GM18868 (cell line): ENCODE results near the gene DNAJB13.
A peak's percentile ranks its signal among the peaks of the same experiment; 100 is the strongest.
"Not testable (repeated sequence)": the region's sequence is repeated elsewhere in the genome, so short reads cannot be mapped to it uniquely, and the experiment has no call there.

Experiments
- ATAC-seq: cut with Tn5 transposase; IDR thresholded peaks from one replicate; pipeline ENCODE4 v1.9.1; 2021; ENCODE audit warnings: mild to moderate bottlenecking, moderate library complexity; ENCODE audit not compliant: unreplicated experiment

The DNAJB13 gene, protein sequence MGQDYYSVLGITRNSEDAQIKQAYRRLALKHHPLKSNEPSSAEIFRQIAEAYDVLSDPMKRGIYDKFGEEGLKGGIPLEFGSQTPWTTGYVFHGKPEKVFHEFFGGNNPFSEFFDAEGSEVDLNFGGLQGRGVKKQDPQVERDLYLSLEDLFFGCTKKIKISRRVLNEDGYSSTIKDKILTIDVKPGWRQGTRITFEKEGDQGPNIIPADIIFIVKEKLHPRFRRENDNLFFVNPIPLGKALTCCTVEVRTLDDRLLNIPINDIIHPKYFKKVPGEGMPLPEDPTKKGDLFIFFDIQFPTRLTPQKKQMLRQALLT

GRCh38 chr11:73950869-73951710 is at the start of gene DNAJB13:
Gene DNAJB13, plus strand, starts transcription at chr11:73951026. Its CDS starts 44 bp downstream, at chr11:73951070.
- peak; percentile 87 for ATAC-seq

GRCh38 chr11:73902303-73902702 is 48.5 kb upstream of the DNAJB13 start:
- no peak for ATAC-seq

- no peak for ATAC-seq
Measured at GRCh38 chr11:73907191-73907590, 43.6 kb upstream of the DNAJB13 start.

GRCh38 chr11:73912026-73912425 is 38.8 kb upstream of the DNAJB13 start:
- no peak for ATAC-seq

DNA sequence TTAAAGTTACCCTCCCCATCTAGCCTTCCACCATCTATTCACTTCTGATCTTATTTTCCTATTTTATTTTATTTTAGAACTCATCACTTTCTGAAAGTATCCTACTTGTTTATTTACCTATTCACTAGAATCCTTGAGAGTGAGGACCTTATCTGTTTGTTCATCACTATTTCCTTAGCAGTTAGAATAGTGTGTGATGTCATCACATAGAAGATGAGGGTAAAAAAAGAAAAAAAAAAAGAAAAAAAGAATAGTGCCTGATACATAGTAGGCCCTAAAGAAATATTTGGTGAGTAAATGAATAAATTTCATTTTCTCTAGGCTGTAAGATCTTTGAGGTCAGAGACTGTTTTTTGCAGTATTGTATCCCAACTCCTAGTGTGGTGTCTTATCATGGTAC is 37.4 kb upstream of the DNAJB13 start:
- no peak for ATAC-seq

- no peak for ATAC-seq
Measured at GRCh38 chr11:73914284-73914683, 36.5 kb upstream of the DNAJB13 start.

DNA sequence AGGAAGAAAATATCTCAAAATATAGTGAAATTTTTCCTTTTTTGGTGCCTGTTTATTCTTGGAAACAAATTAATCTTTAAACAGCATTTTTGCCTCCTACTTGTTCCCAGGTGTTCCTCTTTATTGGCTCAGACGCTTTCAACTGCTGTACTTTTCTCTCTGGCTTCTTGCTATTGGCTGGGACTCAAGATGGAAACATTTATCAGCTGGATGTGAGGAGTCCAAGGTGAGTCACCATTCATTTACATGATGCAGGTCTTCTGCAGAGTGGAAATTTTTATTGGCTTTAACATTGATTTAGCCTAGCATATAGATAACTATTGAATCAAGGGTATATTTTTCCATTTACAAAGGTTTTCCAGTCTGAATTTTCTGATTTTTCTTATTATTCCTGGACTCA is 34.4 kb upstream of the DNAJB13 start:
- no peak for ATAC-seq

- ATAC-seq: no peak
Measured at GRCh38 chr11:73921180-73921579, 29.6 kb upstream of the DNAJB13 start.

DNA sequence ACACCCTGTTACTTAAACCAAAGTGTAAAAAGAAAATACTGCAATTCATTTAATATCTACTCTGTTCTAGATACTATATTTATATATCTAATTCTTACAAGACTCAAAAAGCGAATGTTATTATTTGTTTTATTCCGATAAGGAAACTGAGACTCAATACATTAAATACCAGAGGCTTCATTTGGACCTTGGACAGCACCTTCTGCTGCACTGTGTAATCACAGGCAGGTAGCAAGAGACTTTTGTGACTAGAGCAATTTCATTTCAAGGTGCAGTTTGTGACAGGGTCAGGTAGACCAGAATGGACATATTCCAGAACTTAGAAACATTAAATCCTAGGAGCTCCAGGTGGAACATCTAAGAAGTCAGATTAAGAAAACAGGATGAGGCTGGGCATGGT is 21.4 kb upstream of the DNAJB13 start:
- no peak for ATAC-seq

DNA sequence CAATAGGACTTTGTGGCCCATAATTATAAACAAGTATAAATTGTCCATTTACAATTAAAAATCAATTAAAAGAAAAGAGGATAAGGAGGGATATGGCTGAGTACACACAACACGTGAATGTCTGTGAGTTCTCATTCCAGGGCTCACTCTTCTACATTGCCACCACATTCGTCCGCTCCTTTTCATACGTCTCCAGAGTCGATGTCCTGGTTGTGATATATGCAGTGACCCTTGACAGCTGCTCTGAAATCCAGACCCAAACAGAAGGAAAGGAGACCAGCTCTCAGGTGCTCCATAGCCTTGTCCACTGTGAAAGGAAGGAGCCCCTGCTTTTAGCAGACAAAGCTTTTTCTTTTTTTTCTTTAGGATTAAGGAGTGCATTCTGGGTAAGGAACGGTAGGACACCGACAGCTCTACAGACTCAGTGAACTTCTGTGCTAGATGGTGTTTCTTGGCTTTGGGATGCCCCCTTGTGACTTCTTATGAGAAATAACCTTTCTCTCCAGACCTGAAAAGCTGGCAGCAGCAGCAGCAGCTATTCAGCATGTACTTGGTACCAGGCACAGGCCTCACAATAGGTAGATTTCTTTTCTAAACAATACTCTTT is 19.7 kb upstream of the DNAJB13 start:
- ATAC-seq: no peak

DNA sequence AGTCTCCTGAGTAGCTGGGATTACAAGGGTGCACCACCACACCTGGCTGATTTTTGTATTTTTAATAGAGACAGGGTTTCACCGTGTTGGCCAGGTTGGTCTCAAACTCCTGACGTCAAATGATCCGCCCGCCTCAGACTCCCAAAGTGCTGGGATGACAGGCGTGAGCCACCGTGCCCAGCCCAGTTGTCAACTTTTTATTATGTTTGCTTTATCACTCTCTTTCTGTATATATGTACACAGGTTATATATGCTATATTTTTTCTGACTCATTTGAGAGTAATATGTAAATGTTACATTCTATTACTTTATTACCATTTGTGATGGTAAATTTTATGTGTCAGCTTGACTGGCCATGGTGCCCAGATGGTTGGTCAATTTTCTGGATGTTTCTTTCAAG is 18.9 kb upstream of the DNAJB13 start:
- ATAC-seq: no peak

GRCh38 chr11:73932781-73933180 is 18.0 kb upstream of the DNAJB13 start:
- ATAC-seq: no peak

DNA sequence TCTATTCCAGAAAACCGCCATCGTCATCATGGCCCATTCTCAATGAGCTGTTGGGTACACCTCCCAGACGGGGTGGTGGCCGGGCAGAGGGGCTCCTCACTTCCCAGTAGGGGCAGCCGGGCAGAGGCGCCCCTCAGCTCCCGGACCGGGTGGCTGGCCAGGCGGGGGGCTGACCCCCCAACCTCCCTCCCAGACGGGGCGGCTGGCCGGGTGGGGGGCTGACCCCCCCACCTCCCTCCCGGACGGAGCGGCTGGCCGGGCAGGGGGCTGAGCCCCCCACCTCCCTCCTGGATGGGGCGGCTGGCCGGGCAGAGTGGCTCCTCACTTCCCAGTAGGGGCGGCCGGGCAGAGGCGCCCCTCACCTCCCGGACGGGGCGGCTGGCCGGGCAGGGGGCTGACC is 14.8 kb upstream of the DNAJB13 start:
- ATAC-seq: not testable (repeated sequence)

DNA sequence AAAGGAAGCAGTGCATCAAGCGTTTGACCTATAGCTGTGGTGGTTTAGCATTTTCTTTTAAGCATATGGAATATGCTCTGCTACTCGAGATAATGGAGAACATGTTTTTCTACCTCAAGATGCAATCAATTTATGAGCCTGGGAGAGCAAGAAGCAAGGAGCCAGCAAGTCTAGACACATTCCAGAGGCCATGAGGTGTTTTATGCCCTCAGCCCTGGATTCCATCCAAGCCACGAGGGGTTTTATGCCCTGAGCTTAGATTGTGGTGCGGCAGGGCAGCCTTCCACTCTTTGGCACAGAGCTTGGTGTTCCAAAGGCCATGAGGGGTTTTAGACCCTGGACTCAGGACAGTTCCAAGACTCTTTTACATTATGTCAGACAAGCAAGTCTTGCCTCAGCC is 11.7 kb upstream of the DNAJB13 start:
- ATAC-seq: no peak

- no peak for ATAC-seq
Measured at GRCh38 chr11:73940801-73941570, 9.8 kb upstream of the DNAJB13 start.

GRCh38 chr11:73942010-73942409 is 8.8 kb upstream of the DNAJB13 start:
- ATAC-seq: no peak

- ATAC-seq: no peak
Measured at GRCh38 chr11:73944085-73944484, 6.7 kb upstream of the DNAJB13 start.

- ATAC-seq: no peak
Measured at GRCh38 chr11:73944901-73945300, 5.9 kb upstream of the DNAJB13 start.

DNA sequence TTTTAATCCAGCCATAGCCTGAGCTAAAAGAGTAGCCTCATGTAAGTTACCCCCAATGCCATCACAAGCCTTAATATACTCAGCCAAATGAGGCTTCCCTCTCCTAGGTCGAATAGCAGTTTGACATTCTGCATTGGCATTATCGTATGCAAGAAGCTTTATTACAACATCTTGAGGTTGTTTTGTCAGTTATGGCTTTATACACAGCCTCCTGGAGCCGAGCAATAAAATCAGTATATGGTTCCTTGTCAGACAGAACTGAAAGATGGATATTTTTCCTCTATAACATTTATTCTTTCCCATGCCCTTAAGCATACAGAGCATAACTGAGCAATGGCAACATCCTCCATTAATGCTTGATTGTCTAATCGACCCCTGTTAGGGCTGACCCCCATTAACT is 5.4 kb upstream of the DNAJB13 start:
- ATAC-seq: no peak

DNA sequence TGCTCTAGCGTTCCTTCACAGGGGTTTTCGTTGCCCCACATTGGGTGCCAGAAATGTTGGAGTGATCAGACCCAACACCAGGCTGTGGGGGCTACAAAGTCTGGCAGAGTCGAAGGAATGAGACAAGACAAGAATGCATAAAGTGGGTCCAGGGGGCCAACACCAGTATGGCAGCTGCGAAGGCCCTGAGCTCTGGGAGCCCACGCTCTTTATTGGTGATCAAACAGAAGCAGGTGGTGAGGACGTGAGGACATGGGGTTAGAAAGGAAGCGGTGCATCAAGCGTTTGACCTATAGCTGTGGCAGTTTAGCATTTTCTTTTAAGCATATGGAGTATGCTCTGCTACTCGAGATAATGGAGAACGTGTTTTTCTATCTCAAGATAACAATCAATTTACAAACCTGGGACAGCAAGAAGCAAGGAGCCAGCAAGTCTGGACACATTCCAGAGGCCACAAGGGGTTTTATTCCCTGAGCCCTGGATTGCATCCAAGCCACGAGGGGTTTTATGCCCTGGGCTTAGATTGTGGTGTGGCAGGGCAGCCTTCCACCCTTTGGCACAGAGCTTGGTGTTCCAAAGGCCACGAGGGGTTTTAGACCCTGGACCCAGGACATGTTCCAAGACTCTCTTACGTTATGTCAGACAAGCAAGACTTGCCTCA is 3.9 kb upstream of the DNAJB13 start:
- ATAC-seq: no peak

DNA sequence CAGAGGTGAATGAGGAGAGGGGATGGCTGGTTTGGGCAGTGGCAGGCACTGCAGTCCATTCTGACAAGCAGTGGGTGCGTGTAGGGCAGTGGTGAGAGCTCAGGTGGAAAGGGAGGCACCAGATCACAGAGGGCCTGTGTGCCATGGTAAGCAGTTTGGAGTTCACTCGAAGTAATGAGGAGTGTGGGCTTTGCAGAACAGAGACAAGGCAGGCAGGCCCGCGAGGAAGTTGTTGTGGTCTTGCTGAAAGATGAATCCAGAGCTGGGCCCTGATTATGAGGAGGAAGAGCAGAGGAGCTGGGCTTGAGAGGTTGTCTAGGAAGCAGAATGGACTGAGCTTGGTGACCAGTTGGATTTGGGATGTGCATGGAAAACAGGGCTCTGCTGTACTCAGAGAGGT is 1.6 kb upstream of the DNAJB13 start:
- ATAC-seq: no peak
